Keratinocyte (primary cell): Measurements from ENCODE around the gene NOB1.

Experiments used
- EZH2 ChIP-seq: IDR thresholded peaks from one replicate; pipeline ENCODE4 v1.6.1; 2012; ENCODE audit warnings: inconsistent platforms, mild to moderate bottlenecking, low read length, moderate library complexity
- TF ChIP-seq, protein P1 (sequence below), 3 experiments: IDR thresholded peaks in 1 of 3; conservative IDR thresholded peaks in 1 of 3; optimal IDR thresholded peaks in 1 of 3; 2 replicates in 2 of 3; 3 replicates in 1 of 3; pipeline versions ENCODE3 to v1.5.1; 2011; ENCODE audit warnings: low read length in 3 of 3, mild to moderate bottlenecking in 3 of 3, moderate library complexity in 2 of 3, control low read depth in 1 of 3, inconsistent platforms in 1 of 3; ENCODE audit not compliant: insufficient read depth in 2 of 3; ENCODE audit errors: extremely low read depth in 1 of 3

- TF ChIP-seq, protein P1, sequence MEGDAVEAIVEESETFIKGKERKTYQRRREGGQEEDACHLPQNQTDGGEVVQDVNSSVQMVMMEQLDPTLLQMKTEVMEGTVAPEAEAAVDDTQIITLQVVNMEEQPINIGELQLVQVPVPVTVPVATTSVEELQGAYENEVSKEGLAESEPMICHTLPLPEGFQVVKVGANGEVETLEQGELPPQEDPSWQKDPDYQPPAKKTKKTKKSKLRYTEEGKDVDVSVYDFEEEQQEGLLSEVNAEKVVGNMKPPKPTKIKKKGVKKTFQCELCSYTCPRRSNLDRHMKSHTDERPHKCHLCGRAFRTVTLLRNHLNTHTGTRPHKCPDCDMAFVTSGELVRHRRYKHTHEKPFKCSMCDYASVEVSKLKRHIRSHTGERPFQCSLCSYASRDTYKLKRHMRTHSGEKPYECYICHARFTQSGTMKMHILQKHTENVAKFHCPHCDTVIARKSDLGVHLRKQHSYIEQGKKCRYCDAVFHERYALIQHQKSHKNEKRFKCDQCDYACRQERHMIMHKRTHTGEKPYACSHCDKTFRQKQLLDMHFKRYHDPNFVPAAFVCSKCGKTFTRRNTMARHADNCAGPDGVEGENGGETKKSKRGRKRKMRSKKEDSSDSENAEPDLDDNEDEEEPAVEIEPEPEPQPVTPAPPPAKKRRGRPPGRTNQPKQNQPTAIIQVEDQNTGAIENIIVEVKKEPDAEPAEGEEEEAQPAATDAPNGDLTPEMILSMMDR (optimal IDR thresholded peaks at IDR 0.05 in 1 of 3, IDR thresholded peaks at IDR 0.05 in 1 of 3, conservative IDR thresholded peaks at IDR 0.05 in 1 of 3; ENCODE audit: extremely low read depth in 1 of 3, insufficient read depth in 2 of 3, low read length in 3 of 3): no peak
- TF ChIP-seq EZH2: no peak
Observed at GRCh38 chr16:69724981-69725479, 29.7 kb downstream of the NOB1 start.
